ENCODE data around the gene RPL38.

Gene RPL38

GRCh38 chr17:74252211-74252610, 48.7 kb downstream of the RPL38 start:
- no peak for TF ChIP-seq RARB (CRISPR knock-in tag; IDR thresholded peaks at IDR 0.05)
- TF ChIP-seq CSRNP3 (CRISPR knock-in tag; IDR thresholded peaks at IDR 0.05): no peak
- no peak for TF ChIP-seq ZNF565 (CRISPR knock-in tag; conservative IDR thresholded peaks at IDR 0.05; ENCODE audit: low read depth)
- no peak for TF ChIP-seq PATZ1 (CRISPR knock-in tag; IDR thresholded peaks at IDR 0.05; ENCODE audit: borderline replicate concordance)
- no peak for TF ChIP-seq POU6F1 (CRISPR knock-in tag; IDR thresholded peaks at IDR 0.05; ENCODE audit: borderline replicate concordance, low read depth)
- no peak for TF ChIP-seq ZFP30 (CRISPR knock-in tag; IDR thresholded peaks at IDR 0.05)
- no peak for TF ChIP-seq SNAI2 (CRISPR knock-in tag; IDR thresholded peaks at IDR 0.05)
- TF ChIP-seq ESRRG (CRISPR knock-in tag; IDR thresholded peaks at IDR 0.05): no peak
- TF ChIP-seq TCF4 (CRISPR knock-in tag; IDR thresholded peaks at IDR 0.05; ENCODE audit: borderline replicate concordance): no peak
- no peak for TF ChIP-seq OSR1 (CRISPR knock-in tag; IDR thresholded peaks at IDR 0.05)
- TF ChIP-seq BACH2 (CRISPR knock-in tag; IDR thresholded peaks at IDR 0.05; ENCODE audit: borderline replicate concordance): no peak
- no peak for TF ChIP-seq TSHZ2 (CRISPR knock-in tag; IDR thresholded peaks at IDR 0.05)
- no peak for TF ChIP-seq ISL1 (CRISPR knock-in tag; IDR thresholded peaks at IDR 0.05)
- no peak for TF ChIP-seq ZFP3 (CRISPR knock-in tag; IDR thresholded peaks at IDR 0.05)
- no peak for TF ChIP-seq ARNTL (CRISPR knock-in tag; IDR thresholded peaks at IDR 0.05; ENCODE audit: borderline replicate concordance, low read depth)
- ATAC-seq: no peak

GRCh38 chr17:74253036-74253435, 49.6 kb downstream of the RPL38 start:
- ATAC-seq: no peak
- TF ChIP-seq CSRNP3 (CRISPR knock-in tag; IDR thresholded peaks at IDR 0.05) (no peak), PATZ1 (CRISPR knock-in tag; IDR thresholded peaks at IDR 0.05; ENCODE audit: borderline replicate concordance) (no peak), GLIS3 (CRISPR knock-in tag; IDR thresholded peaks at IDR 0.05) (no peak), ZC3H10 (CRISPR knock-in tag; IDR thresholded peaks at IDR 0.05) (no peak), BACH2 (CRISPR knock-in tag; IDR thresholded peaks at IDR 0.05; ENCODE audit: borderline replicate concordance) (no peak), ESRRG (CRISPR knock-in tag; IDR thresholded peaks at IDR 0.05) (no peak), POU6F1 (CRISPR knock-in tag; IDR thresholded peaks at IDR 0.05; ENCODE audit: borderline replicate concordance, low read depth) (no peak), ZNF70 (CRISPR knock-in tag; IDR thresholded peaks at IDR 0.05) (no peak), SNAI2 (CRISPR knock-in tag; IDR thresholded peaks at IDR 0.05) (no peak), PPARA (CRISPR knock-in tag; IDR thresholded peaks at IDR 0.05; ENCODE audit: borderline replicate concordance) (no peak), TCF4 (CRISPR knock-in tag; IDR thresholded peaks at IDR 0.05; ENCODE audit: borderline replicate concordance) (no peak)

Measured in SK-N-SH treated with all-trans-retinoic acid at 6 μM for 48 hours (cell line).